ENCODE data around the gene HOPX. TPM values are rescaled to one million over a fixed set of nuclear protein-coding genes. Genes with fewer than 3 reads are reported as not detected.
"Not testable (repeated sequence)": the region's sequence is repeated elsewhere in the genome, so short reads cannot be mapped to it uniquely, and the experiment has no call there.

The HOPX gene
- total RNA-seq, 2 donors from 2014 or later: 71.1 to 93.2 TPM

DNA sequence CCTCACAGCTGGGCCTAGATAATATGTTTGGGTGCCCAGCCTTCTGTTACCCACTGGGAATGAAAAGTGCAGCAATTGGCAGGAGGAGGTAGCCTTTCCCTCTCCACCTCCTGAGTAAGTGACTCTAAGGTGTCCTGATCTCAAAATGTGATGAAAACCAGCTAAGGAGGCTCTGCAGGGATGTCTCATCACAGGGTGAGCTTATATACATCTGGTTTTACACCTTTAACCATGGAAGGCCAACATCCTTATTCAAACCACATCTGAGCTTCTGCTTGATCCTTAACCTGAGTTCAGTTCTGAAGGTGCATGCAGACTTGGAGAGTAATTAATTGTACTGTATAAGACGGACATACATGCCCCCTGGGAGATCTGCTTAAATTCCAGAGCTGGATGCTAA is 53.7 kb downstream of the HOPX start:
- no peak for DNase-seq
- peaks cover 13 to 16% of the 10 kb centered on the region in 2 donors for H3K9me3 Mint-ChIP-seq

DNA sequence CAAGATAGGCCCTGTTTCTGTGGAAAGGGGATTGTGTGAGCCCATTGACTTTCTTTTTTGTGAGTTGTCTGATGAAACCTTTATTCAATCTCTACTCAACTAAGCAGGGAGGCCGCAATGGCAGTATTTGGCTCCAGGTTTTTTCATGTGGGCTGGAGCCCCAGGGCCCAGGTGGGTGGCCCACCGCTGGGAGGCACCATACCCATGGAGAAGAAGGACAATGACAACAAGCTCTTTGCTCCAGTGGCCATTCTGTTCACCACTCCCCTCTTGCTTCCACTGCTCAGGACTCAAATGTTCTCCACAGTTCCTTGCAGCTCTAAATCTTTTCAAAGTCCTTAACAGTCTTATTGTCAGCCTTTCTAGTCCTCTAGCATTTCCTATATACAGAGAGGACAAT is 54.1 kb downstream of the HOPX start:
- peaks cover 9 to 25% of the 10 kb centered on the region in 2 donors for H3K36me3 Mint-ChIP-seq (ENCODE audit: insufficient read depth in 2 of 2)
- ATAC-seq (replicated peaks in 1 of 2) (no peak), DNase-seq (no peak)
- H3K27ac Mint-ChIP-seq: no peak overlapping the region
- peaks cover 14% of the 10 kb centered on the region for H3K4me1 Mint-ChIP-seq (ENCODE audit: low read depth)
- peaks cover 13 to 16% of the 10 kb centered on the region in 2 donors for H3K9me3 Mint-ChIP-seq
- no peaks in the 10 kb centered on the region for H3K27me3 Mint-ChIP-seq (ENCODE audit: low read depth)
- H3K4me3 Mint-ChIP-seq: no peak overlapping the region

More for the DNA sequence above, 53.7 kb downstream of the HOPX start:
- Mint-ChIP-seq H3K4me1 (ENCODE audit: low read depth) (peaks cover 14% of the 10 kb centered on the region), H3K4me3 (no peak overlapping the region), H3K36me3 (ENCODE audit: insufficient read depth in 2 of 2) (peaks cover 9 to 25% of the 10 kb centered on the region in 2 donors), H3K27me3 (ENCODE audit: low read depth) (no peaks in the 10 kb centered on the region), H3K27ac (no peak overlapping the region)
- ATAC-seq (replicated peaks in 1 of 2): peak in 1 of 2 donors; percentile 36

DNA sequence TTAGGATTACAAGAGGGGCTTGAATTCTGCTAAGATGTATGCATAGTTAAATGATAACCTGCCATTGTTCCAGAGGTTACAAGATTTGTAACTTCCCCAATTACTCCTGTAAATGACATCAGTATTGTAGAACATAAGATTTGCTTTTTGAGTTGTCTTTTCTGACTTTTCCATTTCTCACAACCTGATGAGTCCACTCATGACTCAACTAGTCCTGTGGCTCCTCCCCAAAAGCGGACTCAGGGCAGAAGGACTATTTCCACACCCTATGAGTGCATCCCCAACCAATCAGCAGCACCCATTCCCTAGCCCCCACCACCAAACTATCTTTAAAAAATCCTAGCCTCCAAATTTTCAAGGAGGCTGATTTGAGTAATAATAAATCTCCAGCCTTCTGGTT is 54.7 kb downstream of the HOPX start:
- ATAC-seq (replicated peaks in 1 of 2) (peak in 1 of 2 donors; percentile 33), DNase-seq (no peak)
- peaks cover 9 to 25% of the 10 kb centered on the region in 2 donors for H3K36me3 Mint-ChIP-seq (ENCODE audit: insufficient read depth in 2 of 2)
- H3K4me3 Mint-ChIP-seq: no peak overlapping the region
- H3K4me1 Mint-ChIP-seq (ENCODE audit: low read depth): peaks cover 14% of the 10 kb centered on the region
- H3K9me3 Mint-ChIP-seq: peaks cover 13 to 16% of the 10 kb centered on the region in 2 donors
- H3K27me3 Mint-ChIP-seq (ENCODE audit: low read depth): peaks cover 5% of the 10 kb centered on the region
- H3K27ac Mint-ChIP-seq: no peak overlapping the region

- Mint-ChIP-seq H3K36me3 (ENCODE audit: insufficient read depth in 2 of 2) (peaks cover 9 to 23% of the 10 kb centered on the region in 2 donors), H3K9me3 (peaks cover 13 to 19% of the 10 kb centered on the region in 2 donors), H3K27ac (no peak overlapping the region), H3K4me3 (no peak overlapping the region), H3K27me3 (ENCODE audit: low read depth) (peaks cover 15% of the 10 kb centered on the region), H3K4me1 (ENCODE audit: low read depth) (peaks cover 14% of the 10 kb centered on the region)
- DNase-seq: no peak
- ATAC-seq (replicated peaks in 1 of 2): no peak
Measured at GRCh38 chr4:56622176-56622575, 58.9 kb downstream of the HOPX start.

GRCh38 chr4:56619816-56620215 is 61.3 kb downstream of the HOPX start:
- no peak overlapping the region for H3K27ac Mint-ChIP-seq
- DNase-seq: no peak
- H3K27me3 Mint-ChIP-seq (ENCODE audit: low read depth): peaks cover 29% of the 10 kb centered on the region
- no peak overlapping the region for H3K4me3 Mint-ChIP-seq
- peaks cover 13% of the 10 kb centered on the region for H3K4me1 Mint-ChIP-seq (ENCODE audit: low read depth)
- ATAC-seq (replicated peaks in 1 of 2): no peak
- H3K9me3 Mint-ChIP-seq: peaks cover 6 to 8% of the 10 kb centered on the region in 2 donors
- H3K36me3 Mint-ChIP-seq (ENCODE audit: insufficient read depth in 2 of 2): peaks cover 6 to 8% of the 10 kb centered on the region in 2 donors

DNA sequence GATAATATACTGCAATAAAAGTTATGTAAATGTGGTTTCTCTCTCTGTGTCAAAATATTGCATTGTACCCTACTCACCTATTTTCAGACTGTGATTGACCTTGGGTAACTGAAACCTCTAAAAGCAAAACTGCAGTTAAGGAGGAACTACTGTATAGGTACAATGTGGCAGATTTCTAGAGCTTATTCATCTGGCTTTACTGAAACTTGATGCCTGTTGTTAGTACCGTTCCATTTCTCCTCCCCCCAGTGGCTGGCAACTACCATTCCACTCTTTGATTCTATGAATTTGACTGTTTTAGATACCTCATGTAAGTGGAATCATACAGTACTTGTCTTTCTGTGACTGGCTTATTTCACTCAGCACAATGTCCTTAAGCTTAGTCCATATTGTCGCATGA is 61.9 kb downstream of the HOPX start:
- DNase-seq: peak in 1 of 2 donors; percentile 7

GRCh38 chr4:56618734-56619133 is 62.4 kb downstream of the HOPX start:
- ATAC-seq (replicated peaks in 1 of 2): no peak
- H3K27ac Mint-ChIP-seq: no peak overlapping the region
- peaks cover 29% of the 10 kb centered on the region for H3K27me3 Mint-ChIP-seq (ENCODE audit: low read depth)
- peaks cover 13% of the 10 kb centered on the region for H3K4me1 Mint-ChIP-seq (ENCODE audit: low read depth)
- DNase-seq: no peak
- H3K4me3 Mint-ChIP-seq: no peak overlapping the region
- H3K36me3 Mint-ChIP-seq (ENCODE audit: insufficient read depth in 2 of 2): peaks cover 1 to 2% of the 10 kb centered on the region in 2 donors
- H3K9me3 Mint-ChIP-seq: peaks cover 2 to 5% of the 10 kb centered on the region in 2 donors

More for the DNA sequence above, 61.9 kb downstream of the HOPX start:
- Mint-ChIP-seq H3K9me3 (peaks cover 6 to 8% of the 10 kb centered on the region in 2 donors), H3K4me1 (ENCODE audit: low read depth) (peaks cover 13% of the 10 kb centered on the region), H3K27ac (no peak overlapping the region), H3K36me3 (ENCODE audit: insufficient read depth in 2 of 2) (peaks cover 5 to 6% of the 10 kb centered on the region in 2 donors), H3K4me3 (no peak overlapping the region), H3K27me3 (ENCODE audit: low read depth) (peaks cover 29% of the 10 kb centered on the region)
- peak; percentile 78 to 88 for ATAC-seq (replicated peaks in 1 of 2)

GRCh38 chr4:56613101-56613862 is 67.8 kb downstream of the HOPX start:
- no peak for DNase-seq
- peaks cover 0 to 3% of the 10 kb centered on the region in 2 donors for H3K9me3 Mint-ChIP-seq
- H3K36me3 Mint-ChIP-seq (ENCODE audit: insufficient read depth in 2 of 2): no peaks in the 10 kb centered on the region
- peaks cover 31% of the 10 kb centered on the region for H3K27me3 Mint-ChIP-seq (ENCODE audit: low read depth)
- H3K4me3 Mint-ChIP-seq: no peak overlapping the region
- ATAC-seq (replicated peaks in 1 of 2): no peak
- no peak overlapping the region for H3K27ac Mint-ChIP-seq
- H3K4me1 Mint-ChIP-seq (ENCODE audit: low read depth): no peaks in the 10 kb centered on the region

DNA sequence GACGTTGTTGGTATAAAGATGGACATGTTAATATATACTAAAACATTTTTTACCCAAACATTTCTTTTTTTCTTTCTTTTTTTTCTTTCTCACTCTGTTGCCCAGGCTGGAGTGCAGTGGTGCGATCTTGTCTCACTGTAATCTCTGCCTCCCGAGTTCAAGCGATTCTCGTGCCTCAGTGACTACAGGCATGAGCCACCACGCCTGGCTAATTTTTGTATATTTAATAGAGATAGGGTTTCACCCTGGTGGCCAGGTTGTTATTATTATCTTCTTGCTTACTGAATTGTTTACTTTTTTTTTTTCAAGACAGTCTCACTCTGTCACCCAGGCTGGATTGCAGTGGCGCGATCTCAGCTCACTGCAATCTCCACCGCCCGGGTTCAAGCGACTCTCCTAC is 68.8 kb downstream of the HOPX start:
- H3K27me3 Mint-ChIP-seq (ENCODE audit: low read depth): peaks cover 24% of the 10 kb centered on the region
- H3K4me3 Mint-ChIP-seq: no peak overlapping the region
- DNase-seq (no peak), ATAC-seq (replicated peaks in 1 of 2) (no peak)
- no peaks in the 10 kb centered on the region for H3K9me3 Mint-ChIP-seq
- peaks cover 0 to 1% of the 10 kb centered on the region in 2 donors for H3K36me3 Mint-ChIP-seq (ENCODE audit: insufficient read depth in 2 of 2)
- no peak overlapping the region for H3K27ac Mint-ChIP-seq
- H3K4me1 Mint-ChIP-seq (ENCODE audit: low read depth): no peaks in the 10 kb centered on the region

DNA sequence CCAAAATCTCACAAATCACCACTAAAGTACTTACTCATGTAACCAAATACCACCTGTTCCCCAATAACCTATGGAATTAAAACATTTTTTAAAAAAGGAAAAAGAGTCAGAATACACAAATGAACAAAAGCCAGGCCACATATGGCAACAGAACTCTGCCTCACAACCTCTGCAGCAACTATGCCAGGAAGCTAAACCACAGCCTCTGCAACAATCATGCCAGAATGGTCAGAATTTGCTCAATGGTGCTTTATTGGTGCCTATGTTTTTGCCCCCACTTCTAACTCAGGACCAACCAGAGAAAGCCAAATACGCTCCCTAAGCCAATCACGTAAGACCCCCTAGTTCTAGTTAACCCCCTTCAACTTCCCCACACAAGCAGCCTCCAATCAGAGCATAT is 69.6 kb downstream of the HOPX start:
- Mint-ChIP-seq H3K27me3 (ENCODE audit: low read depth) (peaks cover 24% of the 10 kb centered on the region), H3K9me3 (no peaks in the 10 kb centered on the region), H3K27ac (no peak overlapping the region), H3K36me3 (ENCODE audit: insufficient read depth in 2 of 2) (peaks cover 0 to 1% of the 10 kb centered on the region in 2 donors), H3K4me1 (ENCODE audit: low read depth) (no peaks in the 10 kb centered on the region), H3K4me3 (no peak overlapping the region)
- DNase-seq: no peak
- ATAC-seq (replicated peaks in 1 of 2): no peak

DNA sequence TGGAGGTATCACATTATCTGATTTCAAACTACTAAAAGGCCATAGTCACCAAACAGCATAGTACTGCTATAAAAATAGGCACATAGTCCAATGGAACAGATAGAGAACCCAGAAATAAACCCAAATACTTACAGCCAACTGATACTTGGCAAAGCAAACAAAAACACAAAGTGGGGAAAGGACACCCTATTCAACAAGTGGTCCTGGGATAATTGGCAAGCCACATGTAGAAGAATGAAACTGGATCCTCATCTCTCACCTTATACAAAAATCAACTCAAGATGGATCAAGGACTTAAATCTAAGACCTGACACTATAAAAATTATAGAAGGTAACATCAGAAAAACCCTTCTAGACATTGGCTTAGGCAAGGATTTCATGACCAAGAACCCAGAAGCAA is 70.9 kb downstream of the HOPX start:
- not testable (repeated sequence) for H3K36me3 Mint-ChIP-seq (ENCODE audit: insufficient read depth in 2 of 2); H3K27ac Mint-ChIP-seq; H3K4me1 Mint-ChIP-seq (ENCODE audit: low read depth); DNase-seq; H3K4me3 Mint-ChIP-seq; H3K9me3 Mint-ChIP-seq; ATAC-seq (replicated peaks in 1 of 2)
- H3K27me3 Mint-ChIP-seq (ENCODE audit: low read depth): peaks cover 24% of the 10 kb centered on the region

- Mint-ChIP-seq H3K27ac (no peak overlapping the region), H3K4me1 (ENCODE audit: low read depth) (no peaks in the 10 kb centered on the region), H3K27me3 (ENCODE audit: low read depth) (peaks cover 30% of the 10 kb centered on the region), H3K4me3 (no peak overlapping the region), H3K36me3 (ENCODE audit: insufficient read depth in 2 of 2) (peaks cover 0 to 1% of the 10 kb centered on the region in 2 donors), H3K9me3 (no peaks in the 10 kb centered on the region)
- DNase-seq (no peak), ATAC-seq (replicated peaks in 1 of 2) (no peak)
Measured at GRCh38 chr4:56607926-56608325, 73.2 kb downstream of the HOPX start.

- Mint-ChIP-seq H3K27ac (no peak overlapping the region), H3K4me3 (no peak overlapping the region), H3K4me1 (ENCODE audit: low read depth) (no peaks in the 10 kb centered on the region), H3K27me3 (ENCODE audit: low read depth) (peaks cover 29% of the 10 kb centered on the region), H3K36me3 (ENCODE audit: insufficient read depth in 2 of 2) (peaks cover 0 to 1% of the 10 kb centered on the region in 2 donors), H3K9me3 (no peaks in the 10 kb centered on the region)
- DNase-seq (no peak), ATAC-seq (replicated peaks in 1 of 2) (no peak)
Measured at GRCh38 chr4:56606385-56606784, 74.7 kb downstream of the HOPX start.

- ATAC-seq (replicated peaks in 1 of 2); H3K27ac Mint-ChIP-seq; H3K36me3 Mint-ChIP-seq (ENCODE audit: insufficient read depth in 2 of 2); H3K4me1 Mint-ChIP-seq (ENCODE audit: low read depth); H3K4me3 Mint-ChIP-seq; H3K9me3 Mint-ChIP-seq; DNase-seq: not testable (repeated sequence)
- H3K27me3 Mint-ChIP-seq (ENCODE audit: low read depth): peaks cover 20% of the 10 kb centered on the region
Measured at GRCh38 chr4:56605464-56605863, 75.6 kb downstream of the HOPX start.
